Breast epithelium (tissue), 4 donors: Measurements from ENCODE around the gene NME9. TPM values are rescaled to one million over a fixed set of nuclear protein-coding genes. Genes with fewer than 3 reads are reported as not detected.

Experiments
- DNase-seq, 2 donors: peaks; one replicate each; pipeline ENCODE4 v3.0.0-alpha.2; 2019; ENCODE audit warnings: low spot score in 2 of 2
- H3K27ac ChIP-seq, 2 donors: fragments of 200-600 bp; sonication (generic) in 1 of 2; one replicate each; pipeline ENCODE4 v1.5.1; 2016 to 2019; ENCODE audit warnings: mild to moderate bottlenecking in 1 of 2
- H3K27me3 ChIP-seq, 2 donors: fragments of 200-600 bp; sonication (generic) in 1 of 2; one replicate each; pipeline versions ENCODE4 v1.5.1 to v1.6.0; 2017 to 2019; ENCODE audit warnings: control low read depth in 1 of 2, mild to moderate bottlenecking in 1 of 2
- H3K36me3 ChIP-seq: fragments of 200-600 bp; one replicate; pipeline ENCODE4 v1.5.1; 2019
- H3K4me1 ChIP-seq, 2 donors: fragments of 200-600 bp; sonication (generic); one replicate each; pipeline ENCODE4 v1.5.1; 2016 to 2019; ENCODE audit warnings: control low read depth in 1 of 2
- H3K4me3 ChIP-seq, 3 donors: fragments of 200-600 bp; sonication (generic); 1 replicate in 2 of 3; 2 replicates in 1 of 3; pipeline ENCODE4 v1.5.1; 2016 to 2019; ENCODE audit warnings: mild to moderate bottlenecking in 3 of 3, moderate library complexity in 2 of 3
- H3K9me3 ChIP-seq, 2 donors: fragments of 200-600 bp; sonication (generic) in 1 of 2; one replicate each; pipeline ENCODE4 v1.5.1; 2016 to 2019; ENCODE audit warnings: control low read depth in 1 of 2
- CTCF ChIP-seq, 3 donors: fragments of 450-650 bp; IDR thresholded peaks; one replicate each; pipeline ENCODE4 v1.5.1; 2016 to 2017; ENCODE audit warnings: antibody characterized with exemption in 3 of 3, mild to moderate bottlenecking in 3 of 3, moderate library complexity in 3 of 3
- POLR2A ChIP-seq: fragments of 450-650 bp; IDR thresholded peaks from one replicate; pipeline ENCODE4 v1.6.1; 2016; ENCODE audit warnings: antibody characterized with exemption, mild to moderate bottlenecking, moderate library complexity
- POLR2AphosphoS5 ChIP-seq, 3 donors: sonication (generic); formaldehyde crosslinking; IDR thresholded peaks; one replicate each; pipeline ENCODE4 v1.6.1; 2017; ENCODE audit warnings: antibody characterized with exemption in 3 of 3
- intact Hi-C: fragments of 100-400 bp; cut with DNase I; formaldehyde crosslinking; loops from one replicate; pipeline ENCODE4 v1.15.1; 2023; ENCODE audit warnings: low total_unique reads
- total RNA-seq, 3 donors: library from RNA; depleted of rRNA; stranded (reverse); fragments of >200 nt; gene quantifications; one replicate each; pipeline ENCODE4 v1.1.0, GENCODE V29; 2016

NME9 gene
- total RNA-seq, 3 donors from 2014 or later: 0.48 to 1.3 (median 0.98) TPM

- TF ChIP-seq CTCF (IDR thresholded peaks at IDR 0.05): no peak
- no peak for TF ChIP-seq POLR2AphosphoS5 (IDR thresholded peaks at IDR 0.05)
- no peak for TF ChIP-seq POLR2A
- H3K4me1 ChIP-seq: peaks cover 10 to 12% of the 10 kb centered on the region in 2 donors
- H3K36me3 ChIP-seq: no peaks in the 10 kb centered on the region
- intact Hi-C loops: no loop called here
- no peak overlapping the region for H3K4me3 ChIP-seq
- H3K27me3 ChIP-seq: no peaks in the 10 kb centered on the region
- H3K27ac ChIP-seq: peak overlapping the region; percentile 44 to 51
- H3K9me3 ChIP-seq: no peaks in the 10 kb centered on the region
- DNase-seq: no peak
Measured at GRCh38 chr3:138359148-138359918, 29.7 kb upstream of the NME9 start.

GRCh38 chr3:138356730-138357405 lies 27.2 kb upstream of the NME9 start:
- DNase-seq: peak in 1 of 2 donors; percentile 40
- no peak for TF ChIP-seq POLR2A
- no peak for TF ChIP-seq POLR2AphosphoS5 (IDR thresholded peaks at IDR 0.05)
- no peak for TF ChIP-seq CTCF (IDR thresholded peaks at IDR 0.05)
- Histone ChIP-seq H3K9me3 (no peaks in the 10 kb centered on the region), H3K4me1 (peaks cover 10 to 12% of the 10 kb centered on the region in 2 donors), H3K36me3 (no peaks in the 10 kb centered on the region), H3K27ac (peak overlapping the region; percentile 81 to 92), H3K4me3 (no peak overlapping the region), H3K27me3 (no peaks in the 10 kb centered on the region)
- intact Hi-C loops: no loop called here

GRCh38 chr3:138355071-138355470 lies 25.4 kb upstream of the NME9 start:
- Histone ChIP-seq H3K9me3 (no peaks in the 10 kb centered on the region), H3K27me3 (no peaks in the 10 kb centered on the region), H3K4me3 (no peak overlapping the region), H3K36me3 (no peaks in the 10 kb centered on the region), H3K27ac (peak overlapping the region in 1 of 2 donors; percentile 81), H3K4me1 (peaks cover 6 to 12% of the 10 kb centered on the region in 2 donors)
- DNase-seq: no peak
- TF ChIP-seq POLR2AphosphoS5 (IDR thresholded peaks at IDR 0.05) (no peak), POLR2A (no peak), CTCF (IDR thresholded peaks at IDR 0.05) (no peak)
- intact Hi-C loops: no loop called here

- peak overlapping the region in 1 of 2 donors; percentile 55 for H3K27ac ChIP-seq
- TF ChIP-seq POLR2AphosphoS5 (IDR thresholded peaks at IDR 0.05): no peak
- TF ChIP-seq CTCF (IDR thresholded peaks at IDR 0.05): no peak
- no peak for TF ChIP-seq POLR2A
- no peak for DNase-seq
- no peaks in the 10 kb centered on the region for H3K36me3 ChIP-seq
- no peaks in the 10 kb centered on the region for H3K9me3 ChIP-seq
- H3K4me1 ChIP-seq: peaks cover 6 to 12% of the 10 kb centered on the region in 2 donors
- intact Hi-C loops: no loop called here
- H3K4me3 ChIP-seq: no peak overlapping the region
- H3K27me3 ChIP-seq: no peaks in the 10 kb centered on the region
Measured at GRCh38 chr3:138354376-138354775, 24.7 kb upstream of the NME9 start.

GRCh38 chr3:138351916-138352550 lies 22.4 kb upstream of the NME9 start:
- Histone ChIP-seq H3K4me1 (peaks cover 0 to 15% of the 10 kb centered on the region in 2 donors), H3K4me3 (no peak overlapping the region), H3K27ac (peak overlapping the region in 1 of 2 donors; percentile 96), H3K27me3 (no peaks in the 10 kb centered on the region), H3K9me3 (no peaks in the 10 kb centered on the region), H3K36me3 (no peaks in the 10 kb centered on the region)
- TF ChIP-seq CTCF (IDR thresholded peaks at IDR 0.05): no peak
- DNase-seq: no peak
- intact Hi-C loops: no loop called here
